GDM1 (cell line): ENCODE measurements around the gene PDLIM5.
"Not testable (repeated sequence)": the region's sequence is repeated elsewhere in the genome, so short reads cannot be mapped to it uniquely, and the experiment has no call there.

Source experiments
- DNase-seq: peaks from one replicate; lab custom pipeline; 2025; lab: John Stamatoyannopoulos, UW

The PDLIM5 gene

GRCh38 chr4:94463771-94464170 lies 12.0 kb downstream of the PDLIM5 start:
- DNase-seq: no peak

GRCh38 chr4:94466371-94466770 lies 14.6 kb downstream of the PDLIM5 start:
- no peak for DNase-seq

DNA sequence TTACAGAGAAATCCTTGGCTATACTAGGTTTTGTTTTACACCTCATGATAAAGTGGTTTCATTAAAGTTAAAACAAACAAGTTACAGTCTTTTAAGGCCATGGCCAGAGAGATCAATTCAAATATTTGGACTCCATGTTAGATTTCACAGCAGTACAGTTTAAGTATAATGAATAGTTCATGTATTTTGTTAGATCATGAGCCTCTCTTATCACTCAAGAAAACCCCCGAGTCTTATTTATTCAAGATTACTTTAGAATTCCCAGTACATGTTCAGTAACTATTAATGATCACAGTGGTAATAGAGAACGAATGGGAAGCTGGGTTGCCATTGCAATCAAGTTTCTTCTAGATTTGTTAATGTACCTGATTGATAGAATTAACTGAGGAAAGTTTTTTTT lies 15.2 kb downstream of the PDLIM5 start:
- no peak for DNase-seq

DNA sequence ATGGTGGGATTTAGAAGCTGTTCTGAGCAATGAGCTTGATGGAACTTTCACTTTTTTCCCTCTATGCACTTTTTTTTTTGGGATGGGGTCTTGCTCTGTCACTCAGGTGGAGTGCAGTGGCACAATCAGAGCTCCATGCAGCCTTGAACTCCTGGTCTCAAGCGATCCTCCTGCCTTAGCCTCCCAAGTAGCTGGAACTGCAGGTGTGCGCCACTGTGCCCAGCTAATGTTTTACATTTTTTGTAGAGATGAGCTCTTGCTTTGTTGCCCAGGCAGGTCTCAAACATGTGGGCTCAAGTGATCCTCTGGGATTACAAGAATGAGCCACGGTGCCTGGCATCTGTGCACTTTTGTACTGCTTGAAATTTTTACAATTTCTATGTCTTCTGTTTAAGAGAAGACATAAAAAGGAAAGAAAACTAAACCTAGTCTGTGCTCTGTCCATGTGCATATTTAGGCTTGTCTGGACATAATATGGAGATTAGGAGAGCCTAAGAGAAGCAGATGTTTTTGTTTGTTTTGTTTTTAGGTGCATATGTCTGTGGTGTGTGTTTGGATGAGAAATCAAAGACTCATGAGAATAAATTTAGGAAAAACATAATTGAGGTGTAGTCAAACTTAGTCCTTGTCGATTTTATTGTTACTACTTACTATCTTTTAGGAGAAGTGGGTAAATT lies 16.5 kb downstream of the PDLIM5 start:
- no peak for DNase-seq

GRCh38 chr4:94469221-94469784 lies 17.6 kb downstream of the PDLIM5 start:
- DNase-seq: no peak

- DNase-seq: no peak
Measured at GRCh38 chr4:94470132-94470531, 18.4 kb downstream of the PDLIM5 start.

DNA sequence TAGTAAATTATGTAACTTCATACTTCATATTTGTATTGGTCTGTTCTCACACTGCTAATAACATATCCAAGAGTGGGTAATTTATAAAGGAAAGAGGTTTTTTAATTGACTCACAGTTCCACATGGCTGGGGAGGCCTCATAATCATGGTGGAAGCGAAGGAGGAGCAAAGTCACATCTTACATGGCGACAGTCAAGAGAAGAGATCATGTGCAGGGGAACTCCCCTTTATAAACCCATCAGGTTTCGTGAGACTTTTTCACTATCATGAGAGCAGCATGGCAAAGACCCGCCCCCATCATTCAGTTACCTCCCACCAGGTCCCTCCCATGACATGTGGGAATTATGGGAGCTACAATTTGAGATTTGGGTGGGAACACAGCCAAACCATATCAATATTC lies 19.0 kb downstream of the PDLIM5 start:
- not testable (repeated sequence) for DNase-seq

- DNase-seq: no peak
Measured at GRCh38 chr4:94472056-94472826, 20.5 kb downstream of the PDLIM5 start.

GRCh38 chr4:94475050-94475449 lies 23.3 kb downstream of the PDLIM5 start:
- no peak for DNase-seq

- DNase-seq: no peak
Measured at GRCh38 chr4:94475794-94476193, 24.1 kb downstream of the PDLIM5 start.

DNA sequence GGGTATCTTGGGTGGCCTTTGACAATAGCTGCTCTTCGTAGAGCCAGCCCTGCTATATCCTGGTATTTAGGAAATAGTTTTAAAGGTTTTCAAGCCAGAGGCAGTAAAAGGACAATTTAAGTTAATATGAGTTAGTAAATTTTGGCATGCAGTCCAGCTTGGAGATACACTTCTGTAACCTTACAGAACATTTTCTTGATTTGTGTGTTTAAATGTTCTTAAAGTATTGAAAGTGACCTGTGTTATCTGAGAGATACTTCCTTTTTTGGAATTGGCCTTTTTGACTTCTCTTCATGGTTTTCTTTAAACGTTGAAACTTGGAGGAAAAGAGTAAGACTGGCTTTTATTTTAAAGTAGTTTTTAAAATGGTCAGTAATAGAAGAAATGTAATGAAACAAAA lies 25.5 kb downstream of the PDLIM5 start:
- no peak for DNase-seq

GRCh38 chr4:94478805-94479204 lies 27.1 kb downstream of the PDLIM5 start:
- DNase-seq: not testable (repeated sequence)

- no peak for DNase-seq
Measured at GRCh38 chr4:94479358-94480141, 27.8 kb downstream of the PDLIM5 start.

- no peak for DNase-seq
Measured at GRCh38 chr4:94480362-94480951, 28.7 kb downstream of the PDLIM5 start.

DNA sequence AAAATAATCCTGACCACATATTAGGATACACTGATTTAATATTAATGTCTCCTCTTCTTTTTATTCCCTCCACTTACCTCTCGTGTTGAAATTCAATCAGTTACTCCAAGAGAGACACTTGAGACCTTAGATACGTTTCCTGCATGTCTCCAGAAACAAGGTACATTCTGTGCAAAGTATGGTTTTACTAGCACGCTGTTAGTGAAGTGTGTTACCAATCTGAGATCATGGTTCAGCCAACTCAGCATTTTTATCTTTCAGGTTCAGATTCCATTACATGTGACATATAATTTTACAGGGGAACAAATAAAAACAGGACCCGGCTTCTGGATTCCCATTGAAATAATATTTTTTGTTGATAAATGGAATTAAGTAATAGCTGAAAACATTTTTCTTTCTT lies 32.2 kb downstream of the PDLIM5 start:
- DNase-seq: no peak

DNA sequence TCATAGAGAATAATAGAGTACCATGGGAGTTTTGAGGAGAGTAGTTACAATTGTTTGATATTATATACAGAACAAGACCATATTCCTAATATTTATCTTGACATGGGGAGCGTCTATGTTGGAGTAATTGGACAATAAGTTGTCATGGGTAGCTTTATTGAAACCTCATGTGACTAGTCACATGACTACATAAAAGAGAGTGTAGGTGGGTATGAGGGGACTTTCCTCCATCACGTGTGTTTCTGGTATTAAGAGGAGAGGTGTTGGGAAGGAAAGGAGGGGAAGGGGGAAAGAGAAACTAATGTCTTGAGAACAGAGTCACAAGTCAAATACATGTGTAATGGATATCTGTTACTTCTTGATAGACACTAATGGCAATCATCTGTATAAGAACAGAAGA lies 33.1 kb downstream of the PDLIM5 start:
- DNase-seq: no peak

DNA sequence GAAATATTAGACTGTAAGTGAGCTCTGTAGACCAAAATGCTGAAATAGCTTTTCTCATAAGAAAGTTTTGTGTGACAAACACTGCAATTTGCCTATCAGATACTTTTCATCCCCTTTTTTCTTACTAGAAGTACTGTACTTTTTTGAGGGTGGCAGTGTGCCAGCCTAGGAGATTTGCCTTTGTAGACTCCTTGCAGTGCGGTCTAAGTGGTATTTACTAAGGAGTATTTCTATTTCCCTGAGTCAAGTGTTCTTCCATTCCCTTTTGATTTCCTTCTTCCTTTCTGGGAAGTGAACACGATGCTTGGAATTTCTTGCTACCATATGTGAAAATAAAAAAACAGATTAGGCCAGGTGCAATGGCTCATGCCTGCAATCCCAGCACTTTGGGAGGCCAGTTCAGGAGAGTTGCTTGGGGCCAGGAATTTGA lies 34.6 kb downstream of the PDLIM5 start:
- DNase-seq: no peak

DNA sequence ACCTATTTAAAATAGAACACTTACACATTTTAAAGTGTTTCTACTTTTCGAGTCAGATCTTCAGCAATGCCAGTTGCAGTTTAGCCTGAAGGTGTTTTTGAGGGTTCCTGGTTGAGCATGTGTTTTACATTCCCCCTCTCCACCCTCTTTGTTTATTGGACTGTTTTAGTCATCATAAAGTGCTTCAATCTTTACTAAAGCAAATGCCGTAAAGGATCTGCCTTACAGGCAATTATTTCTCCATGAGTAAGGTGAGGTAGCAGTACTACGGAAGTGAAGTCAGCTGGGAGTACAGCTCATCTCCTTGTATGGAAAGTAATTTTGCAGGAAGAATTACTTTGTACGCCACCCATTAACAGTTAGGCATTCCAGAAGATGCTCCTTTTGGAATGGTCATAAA lies 36.9 kb downstream of the PDLIM5 start:
- DNase-seq: no peak

DNA sequence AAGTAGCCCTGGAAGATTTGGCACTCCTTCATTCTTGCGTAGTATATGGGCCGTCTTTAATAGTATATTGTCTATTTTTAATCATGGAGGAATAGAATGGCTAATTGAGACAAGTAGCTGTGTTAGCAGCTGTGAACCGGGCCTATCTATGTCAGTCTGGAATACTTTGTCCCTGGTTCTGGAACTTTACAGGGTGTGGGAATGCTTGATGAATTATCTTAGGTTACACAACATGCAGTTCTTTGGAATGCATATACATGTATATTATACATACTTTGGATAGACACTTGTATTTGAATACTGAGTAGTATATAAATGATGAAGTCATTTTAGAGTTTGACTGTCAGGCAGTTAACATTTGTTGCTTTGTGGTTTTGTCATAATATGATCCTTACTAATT lies 37.4 kb downstream of the PDLIM5 start:
- no peak for DNase-seq

GRCh38 chr4:94490437-94490836 lies 38.7 kb downstream of the PDLIM5 start:
- no peak for DNase-seq

GRCh38 chr4:94491322-94491721 lies 39.6 kb downstream of the PDLIM5 start:
- DNase-seq: no peak

- no peak for DNase-seq
Measured at GRCh38 chr4:94495408-94495807, 43.7 kb downstream of the PDLIM5 start.
